ENCODE measurements around the gene RUFY1. TPM values are rescaled to one million over a fixed set of nuclear protein-coding genes. Genes with fewer than 3 reads are reported as not detected.

The RUFY1 gene
- total and polyA plus RNA-seq, 10 of the 15 experiments (the other 5 are each of a cell fraction or from before 2014, with no cell fraction given), result 5.7 to 36.3 (median 24.5) TPM

GRCh38 chr5:179559284-179560252 lies 9.2 kb downstream of the RUFY1 start (continued):
- TF ChIP-seq E2F4 (IDR thresholded peaks at IDR 0.05; ENCODE audit: low read depth, low read length), result no peak
- TF ChIP-seq ETV6 (conservative IDR thresholded peaks at IDR 0.05 in 1 of 2, IDR thresholded peaks at IDR 0.05 in 1 of 2; ENCODE audit: borderline replicate concordance in 1 of 2, low read depth in 1 of 2), result no peak
- TF ChIP-seq ZBTB11 (CRISPR knock-in tag; IDR thresholded peaks at IDR 0.05), result no peak
- TF ChIP-seq BMI1 (IDR thresholded peaks at IDR 0.05; ENCODE audit: borderline replicate concordance), result peak; percentile 89
- no peak for TF ChIP-seq USF2 (IDR thresholded peaks at IDR 0.05; ENCODE audit: borderline replicate concordance, low read depth, low read length)
- no peak for TF ChIP-seq PRDM15 (CRISPR knock-in tag; IDR thresholded peaks at IDR 0.05)
- TF ChIP-seq KLF5 (IDR thresholded peaks at IDR 0.05; ENCODE audit: partially characterized antibody), result no peak
- no peak for TF ChIP-seq ZNF207 (IDR thresholded peaks at IDR 0.05; ENCODE audit: borderline replicate concordance)
- TF ChIP-seq ZBED1 (IDR thresholded peaks at IDR 0.05; ENCODE audit: borderline replicate concordance), result no peak
- TF ChIP-seq PAX5 (IDR thresholded peaks at IDR 0.05; ENCODE audit: borderline replicate concordance, low read depth, low read length), result no peak
- TF ChIP-seq ZSCAN29 (IDR thresholded peaks at IDR 0.05), result no peak
- TF ChIP-seq EED (IDR thresholded peaks at IDR 0.05; ENCODE audit: low read depth), result no peak
- TF ChIP-seq ZNF622 (IDR thresholded peaks at IDR 0.05), result no peak
- no peak for TF ChIP-seq CREM (IDR thresholded peaks at IDR 0.05; ENCODE audit: low read depth)
- TF ChIP-seq FOS (IDR thresholded peaks at IDR 0.05; ENCODE audit: borderline replicate concordance, extremely low read depth, insufficient read length), result no peak
- TF ChIP-seq MTA2 (IDR thresholded peaks at IDR 0.05; ENCODE audit: low read depth), result no peak
- peak; percentile 93 for TF ChIP-seq POLR2AphosphoS5 (IDR thresholded peaks at IDR 0.05; ENCODE audit: low read length)
- no peak for TF ChIP-seq MYB (IDR thresholded peaks at IDR 0.05; ENCODE audit: borderline replicate concordance, low read depth, low read length)
- peak; percentile 82 for TF ChIP-seq IKZF1 (conservative IDR thresholded peaks at IDR 0.05)
- TF ChIP-seq TAF1 (IDR thresholded peaks at IDR 0.05; ENCODE audit: borderline replicate concordance, low read depth, low read length), result peak; percentile 77; the same call in 1 of the 2 replicates

Data from GM12878 (cell line).